HG03565 (cell line): ENCODE data around the gene GMCL2.

ENCODE experiments used
- ATAC-seq: cut with Tn5 transposase; IDR thresholded peaks from one replicate; pipeline ENCODE4 v1.9.1; 2021; ENCODE audit warnings: mild to moderate bottlenecking, moderate library complexity; ENCODE audit not compliant: unreplicated experiment

The GMCL2 gene

GRCh38 chr5:178186427-178186826, 744 bp downstream of the GMCL2 start:
- ATAC-seq, result no peak

- ATAC-seq, result no peak
Observed at GRCh38 chr5:178182158-178182876, 4.9 kb downstream of the GMCL2 start.

GRCh38 chr5:178180141-178180863, 6.9 kb downstream of the GMCL2 start:
- ATAC-seq, result no peak

GRCh38 chr5:178177569-178177968, 9.6 kb downstream of the GMCL2 start:
- no peak for ATAC-seq

GRCh38 chr5:178176791-178177190, 10.4 kb downstream of the GMCL2 start:
- ATAC-seq, result no peak

GRCh38 chr5:178174456-178174855, 12.7 kb downstream of the GMCL2 start:
- ATAC-seq, result no peak

- no peak for ATAC-seq
Observed at GRCh38 chr5:178170455-178170854, 16.7 kb downstream of the GMCL2 start.

GRCh38 chr5:178165581-178165980, 21.6 kb downstream of the GMCL2 start:
- ATAC-seq, result no peak

GRCh38 chr5:178163772-178164735, 23.1 kb downstream of the GMCL2 start:
- peak; percentile 75 for ATAC-seq

- ATAC-seq, result no peak
Observed at GRCh38 chr5:178162481-178162880, 24.7 kb downstream of the GMCL2 start.

GRCh38 chr5:178160176-178160575, 27.0 kb downstream of the GMCL2 start:
- ATAC-seq, result no peak

- ATAC-seq, result no peak
Observed at GRCh38 chr5:178155065-178155464, 32.1 kb downstream of the GMCL2 start.

- ATAC-seq, result peak; percentile 98
Observed at GRCh38 chr5:178153530-178154340, 33.4 kb downstream of the GMCL2 start, which contains the start of gene NHP2. Gene NHP2, minus strand, starts transcription at chr5:178153885. Its CDS starts 68 bp downstream, at chr5:178153817.

- no peak for ATAC-seq
Observed at GRCh38 chr5:178152491-178153444, 34.4 kb downstream of the GMCL2 start.

GRCh38 chr5:178150977-178151734, 36.0 kb downstream of the GMCL2 start:
- ATAC-seq, result no peak

- no peak for ATAC-seq
Observed at GRCh38 chr5:178149199-178149932, 37.8 kb downstream of the GMCL2 start.

- ATAC-seq, result no peak
Observed at GRCh38 chr5:178147406-178147805, 39.8 kb downstream of the GMCL2 start.
